GM18858 (cell line): ENCODE data around the gene UCK1.

Experiments
- ATAC-seq: cut with Tn5 transposase; IDR thresholded peaks from one replicate; pipeline ENCODE4 v1.9.1; 2021; ENCODE audit not compliant: unreplicated experiment

Gene UCK1

DNA sequence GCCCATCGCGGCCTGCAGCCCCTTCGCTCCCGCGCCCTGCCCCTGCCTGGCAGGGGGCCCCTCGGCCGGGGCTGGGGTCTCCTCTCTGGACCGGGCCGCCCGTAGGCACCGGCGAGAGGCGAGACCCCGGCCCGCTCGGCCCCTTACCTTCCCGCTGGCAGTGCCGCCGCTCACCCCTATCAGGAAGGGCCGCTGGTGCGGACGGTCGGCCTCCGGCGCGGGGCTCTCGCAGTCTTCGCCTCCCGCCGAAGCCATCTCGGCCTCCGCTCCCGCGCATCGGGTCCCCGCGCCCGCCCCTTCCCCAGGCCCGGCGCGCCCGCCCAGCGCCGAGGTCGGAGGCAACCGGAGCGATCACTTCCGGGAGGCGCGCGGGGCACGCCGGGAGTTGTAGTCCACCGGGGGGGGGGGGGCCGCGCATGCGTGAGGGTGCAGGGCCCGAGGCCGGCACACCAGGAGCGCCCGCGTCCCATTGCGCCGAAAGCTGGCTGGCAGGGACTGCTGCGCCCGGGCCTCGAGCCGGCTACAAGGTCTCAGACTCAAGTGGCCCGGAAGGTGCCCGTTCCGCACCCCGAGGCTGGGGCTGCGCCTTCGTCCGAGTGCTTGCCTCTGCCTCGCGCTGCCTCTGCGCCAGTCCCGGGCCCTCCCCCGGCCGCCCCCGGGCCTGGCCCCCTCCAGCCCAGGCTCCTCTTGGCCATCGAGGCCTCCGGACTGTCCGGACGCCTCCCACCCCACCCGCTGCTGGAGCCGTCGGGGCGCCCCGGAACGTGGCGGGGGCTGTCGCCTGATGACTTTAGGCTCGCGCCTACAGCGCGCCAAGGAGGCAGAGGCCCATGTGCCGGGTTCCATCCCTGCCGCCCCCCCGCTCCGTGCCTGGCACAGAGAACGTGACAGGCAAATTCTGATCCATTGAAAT, at the start of gene UCK1:
Gene UCK1, minus strand, starts transcription at position 344 of the 913 bp plus-strand sequence. Its CDS starts 89 bp downstream, at position 255.
- ATAC-seq, result peak; percentile 72

DNA sequence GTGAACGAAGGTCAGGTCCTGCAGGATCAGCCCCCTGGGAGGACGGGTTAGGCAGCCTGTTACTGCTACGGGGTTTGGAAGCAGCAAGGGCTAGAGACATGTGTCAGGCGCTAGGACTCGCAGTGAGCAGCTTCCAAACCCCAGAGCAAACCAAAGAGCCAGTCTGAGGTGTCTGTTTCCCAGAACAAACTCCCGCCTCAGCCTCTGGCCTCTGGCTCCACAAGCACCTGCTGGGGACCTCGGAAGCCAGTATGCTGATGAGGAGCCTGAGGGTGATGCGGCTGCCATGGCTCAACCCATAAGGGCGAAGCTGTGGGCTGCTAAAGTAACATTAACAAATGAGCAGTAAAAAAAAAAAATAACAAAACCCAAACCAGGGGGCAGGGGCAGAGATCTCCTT, 49.3 kb upstream of the UCK1 start:
- no peak for ATAC-seq

DNA sequence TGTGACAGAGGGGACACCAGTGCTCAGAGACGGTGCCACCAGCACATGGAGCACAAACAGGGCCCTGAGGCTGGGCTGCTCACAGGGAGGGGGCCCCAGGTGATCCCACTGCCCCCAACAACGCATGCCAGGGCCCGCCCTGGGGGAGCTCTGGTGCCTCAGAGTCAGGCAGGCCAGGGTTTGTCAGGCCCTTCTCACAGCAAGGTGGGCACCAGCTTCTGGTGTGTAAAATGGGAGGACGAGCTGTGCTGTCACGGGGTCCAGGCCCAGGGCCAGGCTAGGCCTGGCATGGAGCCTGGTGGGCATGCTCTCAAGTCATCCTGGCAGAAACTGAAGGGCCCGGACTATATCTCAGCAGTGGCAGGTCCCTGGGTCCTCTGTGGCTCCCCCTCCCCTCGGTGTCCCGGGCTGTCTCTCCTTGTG, 48.7 kb upstream of the UCK1 start:
- no peak for ATAC-seq

DNA sequence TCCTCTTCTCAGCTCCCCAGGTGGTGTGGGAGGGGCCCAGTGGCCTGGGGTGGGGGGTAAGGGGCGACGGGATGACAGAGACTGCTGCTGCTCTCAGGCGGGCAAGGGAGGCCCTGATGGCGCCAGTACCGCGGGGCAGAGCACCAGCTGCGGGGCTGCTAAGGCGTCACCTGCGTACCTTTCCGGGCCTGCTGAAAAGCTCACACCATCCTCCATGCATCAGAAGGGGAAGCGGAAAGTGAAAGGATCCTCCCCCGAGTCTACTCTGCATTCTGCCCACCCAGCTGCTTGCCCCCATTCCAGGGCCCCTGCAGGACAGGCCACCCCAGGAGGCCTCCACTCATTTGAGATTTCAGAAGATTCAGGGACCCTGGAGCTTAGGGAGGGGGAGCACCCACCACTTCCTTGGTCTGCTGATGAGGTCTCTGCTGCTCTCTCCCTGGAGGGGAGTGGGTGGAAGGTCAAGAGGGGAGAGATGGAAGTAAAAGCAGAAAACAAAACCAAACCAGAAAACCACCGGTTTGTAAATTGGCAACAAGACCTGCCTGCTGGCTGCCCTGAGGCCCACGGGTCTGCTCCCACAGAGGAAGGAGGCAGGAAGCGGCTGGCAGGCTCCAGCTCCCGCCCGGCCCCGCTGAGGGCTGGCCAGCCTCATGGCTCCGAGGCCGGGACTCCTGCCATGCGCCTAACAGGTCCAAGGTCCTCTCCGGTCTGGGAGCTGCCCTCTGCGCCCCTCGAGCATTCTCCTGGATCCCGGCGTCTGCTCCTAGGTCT, 47.9 kb upstream of the UCK1 start:
- ATAC-seq, result no peak

DNA sequence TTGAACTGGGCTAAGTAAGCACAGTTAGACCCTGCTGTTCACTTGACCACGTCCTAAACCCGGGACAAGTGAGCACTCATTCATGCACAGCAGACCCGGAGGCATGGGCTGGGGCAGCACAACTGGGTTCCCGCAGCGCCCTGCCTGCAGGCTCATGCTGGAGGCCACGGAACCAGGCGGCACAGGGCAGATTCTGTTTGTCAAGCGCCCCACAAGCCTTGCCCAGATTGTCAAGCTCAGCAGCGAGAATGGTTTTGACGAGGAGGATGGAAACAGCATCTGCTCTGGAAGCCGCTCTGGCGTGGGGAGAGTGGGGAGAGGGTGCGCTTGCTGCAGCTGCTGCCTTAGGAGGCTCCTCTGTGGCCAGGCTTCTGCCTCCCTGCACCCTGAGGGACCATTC, 47.0 kb upstream of the UCK1 start:
- ATAC-seq, result no peak

DNA sequence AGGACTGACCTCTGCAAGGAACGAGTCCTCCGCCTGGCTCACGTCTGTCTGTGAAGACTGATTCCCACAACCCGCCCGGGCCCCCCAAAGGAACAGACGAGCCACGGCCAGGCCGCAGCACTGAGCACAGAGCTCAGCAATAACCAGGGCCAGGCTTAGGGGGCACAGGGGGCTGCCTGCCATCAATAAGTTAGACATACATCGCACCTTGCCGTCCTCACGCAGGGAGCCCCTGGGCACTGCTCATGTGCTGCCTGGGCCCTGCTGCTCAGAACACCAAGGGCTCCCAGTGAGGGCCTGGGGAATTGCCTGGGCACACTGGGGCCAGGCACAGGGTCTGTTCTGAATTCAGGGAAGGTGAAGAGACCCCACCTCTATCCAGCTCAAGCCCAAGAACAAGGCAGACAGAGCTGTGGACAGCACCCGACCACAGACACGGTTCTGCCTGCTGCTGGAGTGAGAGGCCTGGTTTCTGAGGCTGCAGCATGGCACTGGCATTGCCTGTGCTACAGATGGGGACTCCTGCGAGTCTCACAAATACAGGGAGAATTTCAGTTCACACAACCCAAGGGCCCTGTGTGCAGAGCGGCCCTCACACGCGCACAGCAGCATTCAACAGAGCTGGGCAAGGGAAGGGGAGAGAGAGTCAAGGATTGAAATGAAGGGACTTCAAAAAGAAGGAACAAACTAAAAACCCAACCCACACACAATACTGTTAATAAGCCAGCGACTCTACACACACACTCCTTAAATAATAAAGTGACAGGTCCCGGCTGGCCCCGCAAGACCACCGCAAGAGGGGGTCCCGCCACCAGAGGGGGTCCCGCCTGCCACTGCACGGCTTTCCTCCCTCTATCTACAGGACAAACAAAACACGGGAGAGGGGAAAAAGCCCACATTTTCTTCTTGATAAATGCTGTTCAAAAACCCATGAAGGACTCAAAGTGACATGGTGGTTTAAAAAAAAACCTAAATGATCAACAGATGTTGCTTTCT, 46.2 kb upstream of the UCK1 start:
- ATAC-seq, result no peak

DNA sequence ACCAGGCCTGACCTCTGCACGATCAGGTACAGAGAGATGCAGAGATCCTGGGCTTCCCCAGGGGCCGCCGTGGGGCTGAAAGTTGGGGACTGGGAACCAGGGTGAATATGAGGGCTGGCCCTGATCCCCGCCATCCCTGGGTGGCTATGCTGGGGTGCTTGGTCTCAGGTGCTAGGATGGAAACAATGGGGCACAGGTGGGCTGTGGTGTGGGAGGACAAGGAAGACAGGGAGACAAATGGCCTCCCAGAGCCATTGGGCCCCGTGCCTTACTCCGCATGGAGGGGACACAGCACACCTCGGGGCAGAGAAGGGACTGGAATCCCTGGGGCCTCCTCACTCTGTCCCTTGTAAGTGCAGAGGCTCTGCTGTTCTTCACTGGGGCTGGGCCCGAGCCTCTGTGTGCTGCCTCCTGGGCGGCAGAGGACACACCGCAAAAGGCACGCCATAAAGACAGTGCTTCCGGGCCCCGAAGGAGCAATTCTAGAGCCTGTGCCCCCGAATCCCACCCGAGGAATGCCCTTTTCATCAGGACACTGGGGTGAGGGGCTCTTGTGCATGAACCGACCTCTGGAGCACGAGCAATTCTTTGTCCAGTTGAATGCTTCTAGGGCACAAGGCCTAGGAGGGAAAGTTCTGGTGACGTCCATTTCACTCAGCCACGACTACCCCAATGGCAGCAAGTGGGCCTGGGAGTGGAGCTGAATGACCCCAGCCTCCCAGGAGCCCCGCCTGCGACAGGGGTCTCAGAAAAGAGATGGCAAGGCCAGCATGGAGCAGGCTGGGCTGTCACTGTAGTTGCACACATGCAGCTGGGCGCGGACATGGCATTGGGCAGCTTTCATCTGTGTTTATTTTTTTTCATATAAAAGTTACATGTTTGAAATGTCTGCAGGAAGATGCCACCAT, 45.1 kb upstream of the UCK1 start:
- no peak for ATAC-seq

DNA sequence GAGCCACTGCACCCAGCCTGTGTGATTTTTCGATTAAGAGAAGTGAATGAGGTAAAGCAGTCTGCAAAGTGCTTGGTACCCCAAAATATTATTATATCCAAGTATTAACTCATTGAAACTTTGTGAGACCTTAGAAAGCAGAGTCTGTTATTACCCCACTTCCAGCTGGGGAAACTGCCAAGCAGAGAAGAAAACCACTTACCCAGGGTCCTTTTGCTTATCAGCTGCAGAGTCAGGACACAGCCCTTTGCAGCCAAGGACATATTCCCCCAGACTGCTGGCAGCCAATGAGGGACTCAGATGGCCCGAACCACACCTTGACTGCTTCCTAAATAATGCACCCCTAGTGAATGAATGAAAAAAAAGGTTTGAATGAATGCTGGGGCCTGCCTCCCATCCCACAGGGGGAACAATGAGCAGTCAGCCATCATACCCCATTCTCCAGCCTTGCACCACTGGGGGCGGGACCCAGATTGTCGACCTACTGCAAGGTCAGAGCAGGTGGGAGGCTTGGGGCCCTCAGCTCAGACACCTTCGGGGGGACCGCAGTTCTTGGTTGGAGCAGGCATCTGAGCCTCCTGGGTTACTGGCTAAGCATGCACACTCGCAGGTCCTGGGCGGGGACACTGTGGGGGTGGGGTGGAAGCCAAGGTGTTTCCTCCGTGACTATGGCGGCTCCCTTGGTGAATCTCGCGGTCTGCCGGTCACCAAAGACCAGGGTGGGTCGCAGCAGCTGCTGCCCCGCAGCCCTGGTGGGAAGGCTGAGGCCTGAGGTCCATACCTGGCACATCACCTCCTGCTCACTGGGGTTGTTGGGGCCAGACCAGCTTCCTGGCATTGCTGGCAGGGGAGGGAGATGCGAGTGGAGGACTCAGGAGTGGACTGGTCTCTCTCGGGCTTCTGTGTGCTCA, 43.9 kb upstream of the UCK1 start:
- no peak for ATAC-seq

DNA sequence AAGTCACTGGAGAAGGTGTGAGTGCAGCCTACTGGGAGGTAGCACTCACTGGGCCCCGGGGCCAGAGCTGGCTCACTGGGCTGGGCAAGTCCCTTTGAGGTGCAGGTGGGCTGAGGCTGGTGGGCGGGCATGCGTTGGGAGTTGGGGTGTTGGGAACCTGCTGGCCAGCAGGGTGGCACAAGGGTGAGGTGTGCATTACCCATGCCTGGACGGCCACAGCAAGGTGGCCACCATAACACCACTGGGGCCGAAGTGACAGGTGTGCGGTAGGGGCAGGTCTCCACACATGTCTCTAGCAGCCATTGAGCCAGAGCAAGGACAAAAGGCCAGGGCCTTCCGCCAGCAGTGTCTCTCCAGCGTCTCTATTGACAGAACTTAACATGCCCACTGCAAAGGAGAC, 36.8 kb upstream of the UCK1 start:
- no peak for ATAC-seq

DNA sequence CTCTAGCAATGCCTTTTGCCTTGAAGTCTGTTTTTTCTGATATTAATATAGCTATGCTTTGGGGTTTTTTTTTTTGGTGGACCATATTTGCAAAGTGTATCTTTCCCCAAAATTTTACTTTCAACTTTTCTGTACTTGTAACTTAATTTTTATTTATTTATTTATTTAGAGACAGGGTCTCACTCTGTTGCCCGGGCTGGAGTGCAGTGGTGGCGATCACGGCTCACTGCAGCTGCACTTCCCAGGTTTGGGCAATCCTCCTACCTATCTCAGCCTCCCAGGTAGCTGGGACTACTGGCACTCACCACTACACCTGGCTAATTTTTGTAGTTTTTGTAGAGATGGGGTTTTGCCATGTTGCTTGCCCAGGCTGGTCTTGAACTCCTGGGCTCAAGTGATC, 35.1 kb upstream of the UCK1 start:
- ATAC-seq, result no peak

DNA sequence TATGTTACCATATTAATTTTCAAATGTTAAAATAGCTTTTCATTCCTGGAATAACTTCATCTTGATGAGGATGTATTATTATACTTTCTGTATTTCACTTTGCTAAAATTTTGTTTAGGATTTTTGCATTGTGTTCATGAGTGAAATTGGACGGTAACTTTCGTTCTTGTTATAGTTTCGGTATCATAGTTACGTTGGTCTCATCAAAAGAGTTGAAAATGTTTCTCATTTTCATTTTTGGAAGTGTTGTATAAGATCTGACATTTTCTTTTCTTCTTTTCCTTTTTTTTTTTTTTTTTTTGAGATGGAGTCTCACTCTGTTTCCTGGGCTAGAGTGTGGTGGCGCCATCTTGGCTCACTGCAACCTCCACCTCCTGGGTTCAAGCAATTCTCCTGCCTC, 34.3 kb upstream of the UCK1 start:
- no peak for ATAC-seq

DNA sequence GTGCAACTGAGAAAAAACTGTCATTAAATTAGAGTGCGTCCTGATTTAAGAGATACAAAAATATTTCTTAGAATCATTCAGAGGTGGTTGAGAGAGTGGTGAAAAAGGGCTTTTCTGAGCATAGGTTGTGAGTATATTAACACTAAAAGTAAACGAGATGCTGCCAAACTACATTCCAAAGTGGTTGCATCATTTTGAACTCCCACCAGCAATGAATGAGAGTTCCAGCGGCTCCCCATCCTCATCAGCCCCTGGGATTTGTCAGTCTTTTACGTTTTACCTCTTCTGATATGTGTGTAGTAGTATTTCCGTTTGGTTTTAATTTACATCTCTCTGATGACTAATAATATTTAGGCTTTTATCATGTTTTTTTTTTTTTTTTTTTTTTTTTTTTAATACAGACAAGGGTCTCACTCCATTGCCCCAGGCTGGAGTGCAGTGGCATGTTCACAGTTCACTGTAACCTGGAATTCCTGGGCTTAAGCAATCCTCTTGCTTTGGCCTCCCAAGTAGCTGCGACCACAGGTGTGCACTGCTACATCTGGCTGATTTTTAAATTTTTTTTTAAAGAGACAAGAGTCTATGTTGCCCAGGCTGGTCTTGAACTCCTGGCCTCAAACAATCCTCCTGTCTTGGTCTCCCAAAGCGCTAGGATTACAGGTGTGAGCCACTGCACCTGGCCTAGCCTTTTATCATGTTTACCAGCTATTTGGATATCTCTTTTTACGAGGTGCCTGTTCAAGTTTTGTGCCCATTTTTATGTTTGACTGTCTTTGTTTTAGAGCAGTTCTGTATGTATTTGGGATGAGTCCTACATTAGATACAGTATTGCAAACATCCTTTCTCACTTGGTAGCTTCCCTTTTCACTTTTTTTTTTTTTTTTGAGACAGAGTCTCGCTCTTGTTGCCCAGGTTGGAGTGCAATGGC, 31.2 kb upstream of the UCK1 start:
- no peak for ATAC-seq

DNA sequence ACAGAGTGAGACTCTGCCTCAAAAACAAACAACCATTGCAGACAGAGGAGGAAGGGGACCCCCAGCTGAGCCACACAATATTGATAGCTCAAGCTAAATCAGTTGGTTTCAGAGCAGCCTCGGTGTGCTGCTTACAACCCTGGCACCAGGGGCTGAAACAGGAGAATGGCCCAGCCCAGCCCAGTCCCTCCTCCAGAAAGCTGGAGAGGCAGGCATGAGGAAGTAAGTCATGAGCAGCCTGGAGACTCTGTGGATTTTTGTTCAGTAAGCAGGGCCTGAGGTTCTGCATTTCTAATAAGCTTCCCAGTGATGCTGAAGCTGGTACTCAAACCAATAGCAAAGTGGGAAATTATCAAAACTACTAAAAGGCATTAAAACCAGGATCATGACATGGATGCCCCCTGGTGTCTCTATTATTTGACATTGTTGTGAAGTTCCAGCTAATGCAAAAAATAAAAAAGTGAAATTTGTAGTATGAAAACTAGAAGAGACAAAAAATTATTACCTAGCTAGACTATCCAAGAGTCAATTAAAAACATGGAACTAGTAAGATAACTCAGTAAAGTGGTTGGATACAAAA, 28.4 kb upstream of the UCK1 start:
- ATAC-seq, result no peak

DNA sequence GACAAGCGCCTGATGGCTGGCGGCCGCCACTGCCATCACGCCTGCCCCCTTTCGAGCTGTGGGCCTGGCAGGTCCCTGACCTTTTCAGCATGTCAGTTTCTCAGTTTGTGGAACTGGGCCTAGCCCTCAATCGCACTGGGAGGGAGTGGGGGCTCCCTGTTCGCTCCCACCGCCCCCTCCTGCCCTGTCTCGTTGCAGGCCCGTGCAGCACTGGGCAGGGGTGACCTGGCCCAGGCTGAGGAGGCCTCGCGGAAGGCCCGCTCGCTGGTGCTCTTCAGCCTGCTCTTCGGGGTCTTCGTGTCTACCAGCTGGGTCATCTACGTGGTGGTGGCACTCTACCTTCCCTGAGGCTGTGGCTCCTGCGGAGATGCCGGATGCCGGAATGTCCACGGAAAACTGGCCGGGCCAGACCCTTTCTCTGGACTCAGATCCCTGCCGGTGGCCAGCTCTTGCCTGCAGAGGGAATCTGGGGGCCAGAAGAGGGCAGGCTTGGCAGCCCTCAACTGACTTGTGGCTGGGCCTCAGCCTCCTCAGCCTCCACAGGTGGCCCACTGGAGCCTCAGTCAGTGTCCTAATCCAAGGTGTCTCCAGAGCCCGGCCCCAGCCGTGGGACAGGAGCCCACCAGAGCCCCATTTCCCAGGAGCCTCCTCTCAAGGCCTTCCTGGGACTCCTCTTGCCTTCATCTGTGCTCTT, 26.9 kb upstream of the UCK1 start:
- ATAC-seq, result no peak

DNA sequence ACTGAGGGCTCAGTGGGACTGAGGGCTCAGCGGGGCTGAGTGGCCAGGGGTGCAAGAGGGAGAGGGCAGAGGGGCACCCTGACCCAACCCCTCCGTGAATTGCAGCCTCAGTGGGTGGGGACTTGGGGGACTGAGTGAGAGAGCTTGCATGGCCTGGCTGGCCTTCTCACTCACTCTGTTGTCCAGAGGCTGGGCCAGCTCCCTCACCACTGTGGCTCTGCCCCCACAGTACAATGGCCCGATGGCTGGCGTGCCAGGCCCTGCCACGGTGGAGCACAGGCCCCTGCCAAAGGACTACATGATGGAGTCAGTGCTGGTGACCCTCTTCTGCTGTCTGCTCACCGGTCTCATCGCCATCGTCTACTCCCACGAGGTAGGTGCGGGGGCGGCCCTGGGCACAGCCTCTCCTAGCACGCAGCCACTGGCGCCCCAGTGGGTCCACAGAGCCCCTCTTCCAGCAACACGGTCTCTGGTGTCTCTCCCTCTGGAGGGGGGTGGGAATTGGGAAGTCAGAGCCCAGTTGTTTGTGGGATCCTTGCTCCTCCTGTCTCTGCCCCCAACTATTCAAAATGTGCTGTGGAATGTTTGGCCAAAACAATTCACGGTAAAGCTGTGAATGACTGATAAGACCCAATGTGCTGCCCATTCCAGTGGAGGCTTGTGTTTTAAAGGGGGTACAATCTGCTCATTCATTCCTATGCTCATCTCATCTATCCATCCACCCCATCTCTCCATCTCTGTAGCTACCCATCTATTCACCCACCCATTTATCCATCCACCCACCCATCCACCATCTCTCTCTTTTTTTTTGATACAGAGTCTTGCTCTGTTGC, 25.0 kb upstream of the UCK1 start:
- ATAC-seq, result no peak

DNA sequence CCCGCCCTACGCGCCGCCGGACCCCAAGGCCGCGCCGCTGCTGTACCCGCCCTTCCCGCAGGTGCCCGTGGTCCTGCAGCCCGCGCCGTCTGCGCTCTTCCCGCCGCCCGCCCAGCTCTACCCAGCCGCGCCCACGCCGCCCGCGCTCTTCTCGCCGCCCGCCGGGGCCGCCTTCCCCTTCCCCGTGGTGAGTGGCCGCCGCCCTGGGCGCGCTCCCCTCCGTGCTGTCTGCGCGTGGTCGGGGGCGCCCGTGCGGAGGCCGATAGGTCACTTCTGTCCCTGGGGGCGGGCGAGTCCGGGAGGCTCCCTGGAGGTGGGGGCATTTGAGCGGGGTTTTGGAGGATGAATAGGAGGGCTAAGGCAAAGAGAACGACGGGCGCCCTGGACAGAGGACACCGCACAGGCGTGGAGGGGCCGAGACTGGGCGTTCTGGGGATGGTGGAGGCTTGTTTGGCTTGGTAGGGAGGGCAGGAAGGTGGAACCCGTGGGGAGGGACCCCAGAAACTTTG, 23.8 kb upstream of the UCK1 start:
- ATAC-seq, result no peak
